GM19438 (cell line): Measurements from ENCODE around the gene BPIFB4.
"Not testable (repeated sequence)": the region's sequence is repeated elsewhere in the genome, so short reads cannot be mapped to it uniquely, and the experiment has no call there.

Experiments used
- ATAC-seq: cut with Tn5 transposase; IDR thresholded peaks from one replicate; pipeline ENCODE4 v1.9.1; 2021; ENCODE audit warnings: low read depth; ENCODE audit not compliant: unreplicated experiment

BPIFB4 gene

GRCh38 chr20:33083544-33084340, 4.3 kb downstream of the BPIFB4 start:
- no peak for ATAC-seq

- no peak for ATAC-seq
Observed at GRCh38 chr20:33084722-33085121, 5.3 kb downstream of the BPIFB4 start.

- ATAC-seq: no peak
Observed at GRCh38 chr20:33086052-33086722, 6.7 kb downstream of the BPIFB4 start.

GRCh38 chr20:33091147-33091546, 11.7 kb downstream of the BPIFB4 start:
- ATAC-seq: no peak

GRCh38 chr20:33091693-33092092, 12.2 kb downstream of the BPIFB4 start:
- ATAC-seq: no peak

- no peak for ATAC-seq
Observed at GRCh38 chr20:33092361-33092760, 12.9 kb downstream of the BPIFB4 start.

GRCh38 chr20:33093074-33093473, 13.6 kb downstream of the BPIFB4 start:
- ATAC-seq: no peak

- ATAC-seq: no peak
Observed at GRCh38 chr20:33093582-33093981, 14.1 kb downstream of the BPIFB4 start.

GRCh38 chr20:33095249-33095648, 15.8 kb downstream of the BPIFB4 start:
- ATAC-seq: no peak

- not testable (repeated sequence) for ATAC-seq
Observed at GRCh38 chr20:33095902-33096584, 16.6 kb downstream of the BPIFB4 start.

- ATAC-seq: no peak
Observed at GRCh38 chr20:33097001-33097400, 17.6 kb downstream of the BPIFB4 start.

GRCh38 chr20:33099843-33100538, 20.5 kb downstream of the BPIFB4 start:
- no peak for ATAC-seq

GRCh38 chr20:33103556-33103955, 24.1 kb downstream of the BPIFB4 start:
- ATAC-seq: no peak

GRCh38 chr20:33104336-33104735, 24.9 kb downstream of the BPIFB4 start:
- no peak for ATAC-seq

GRCh38 chr20:33105316-33105924, 26.0 kb downstream of the BPIFB4 start:
- no peak for ATAC-seq

GRCh38 chr20:33106058-33106620, 26.7 kb downstream of the BPIFB4 start:
- not testable (repeated sequence) for ATAC-seq

- ATAC-seq: no peak
Observed at GRCh38 chr20:33108661-33109060, 29.2 kb downstream of the BPIFB4 start.

GRCh38 chr20:33110147-33110825, 30.8 kb downstream of the BPIFB4 start:
- ATAC-seq: no peak

GRCh38 chr20:33111306-33111705, 31.9 kb downstream of the BPIFB4 start:
- no peak for ATAC-seq
